Lung (tissue), 12 donors: ENCODE data around the gene MAGI3. TPM values are rescaled to one million over a fixed set of nuclear protein-coding genes. Genes with fewer than 3 reads are reported as not detected.

ENCODE experiments used
- ATAC-seq: fragments of 200-7000 bp; cut with Tn5 transposase; one replicate; pipeline ENCODE4 v1.9.1; 2020; ENCODE audit warnings: moderate number of reproducible peaks; ENCODE audit not compliant: insufficient read depth, low FRiP score
- DNase-seq, 3 donors: peaks; one replicate each; pipeline ENCODE4 v3.0.0-alpha.2; 2013 to 2017
- H3K27ac ChIP-seq, 2 donors: one replicate each; pipeline ENCODE4 v1.5.1; 2013; ENCODE audit warnings: mild to moderate bottlenecking in 2 of 2, moderate library complexity in 2 of 2, control low read depth in 1 of 2, inconsistent platforms in 1 of 2, low read depth in 1 of 2, low read length in 1 of 2
- H3K27me3 ChIP-seq, 3 donors: one replicate each; pipeline ENCODE4 v1.5.1; 2013; ENCODE audit warnings: low read length in 2 of 3; ENCODE audit not compliant: control insufficient read depth in 3 of 3, insufficient read depth in 3 of 3
- H3K36me3 ChIP-seq, 4 donors: one replicate each; pipeline ENCODE4 v1.5.1; 2013; ENCODE audit warnings: low read length in 4 of 4, mild to moderate bottlenecking in 1 of 4, moderate library complexity in 1 of 4; ENCODE audit not compliant: control insufficient read depth in 4 of 4, insufficient read depth in 4 of 4
- H3K4me1 ChIP-seq, 5 donors: one replicate each; pipeline ENCODE4 v1.5.1; 2013; ENCODE audit warnings: low read length in 5 of 5, mild to moderate bottlenecking in 2 of 5, moderate library complexity in 1 of 5; ENCODE audit not compliant: control insufficient read depth in 5 of 5, insufficient read depth in 5 of 5
- H3K4me3 ChIP-seq: one replicate; pipeline ENCODE4 v1.5.1; 2013; ENCODE audit warnings: mild to moderate bottlenecking, control low read depth, moderate library complexity
- H3K9ac ChIP-seq, 2 donors: one replicate each; pipeline ENCODE4 v1.5.1; 2013; ENCODE audit warnings: low read length in 2 of 2, control low read depth in 1 of 2; ENCODE audit not compliant: insufficient read depth in 1 of 2
- H3K9me3 ChIP-seq, 4 donors: one replicate each; pipeline ENCODE4 v1.5.1; 2013; ENCODE audit warnings: low read length in 3 of 4, mild to moderate bottlenecking in 1 of 4, moderate library complexity in 1 of 4; ENCODE audit not compliant: control insufficient read depth in 4 of 4, insufficient read depth in 3 of 4
- CTCF ChIP-seq: IDR thresholded peaks from 2 replicates; pipeline ENCODE4 v1.5.1; 2012; ENCODE audit warnings: mild to moderate bottlenecking; ENCODE audit errors: control extremely low read depth, extremely low read depth
- WGBS, 2 donors: extraction: QIAGEN DNeasy Blood & Tissue Kit; methylation state at CpG; one replicate each; pipeline ENCODE4 v1.1.7; 2013; 5-methylcytosine and 5-hydroxymethylcytosine counted together
- polyA plus RNA-seq, 2 donors: library from polyadenylated mRNA; stranded (reverse); fragments of 200-250 nt; gene quantifications; one replicate each; pipeline ENCODE4 v1.2.1, GENCODE V29; 2013
- total RNA-seq, 2 donors: library from RNA; depleted of rRNA in 1 of 2; stranded (reverse); fragments of >200 nt in 1 of 2; gene quantifications; one replicate each; pipeline ENCODE4 v1.2.1, GENCODE V29; 2014 to 2021
- donor health status: control.
- donor health status: control.
- donor health status: Bipolar disorder and iron deficiency.
- donor health status: healthy.
- donor health status: DM: yes; HTN: yes; CAD: no.

Gene MAGI3
- total and polyA plus RNA-seq, 4 donors: 7.5 to 137 (median 35.5) TPM

- no peak for TF ChIP-seq CTCF
- Histone ChIP-seq H3K4me1 (no peaks in the 10 kb centered on the region), H3K36me3 (peaks cover 0 to 4% (median 2%) of the 10 kb centered on the region in 4 donors), H3K9ac (no peak overlapping the region), H3K27me3 (no peaks in the 10 kb centered on the region), H3K27ac (no peak overlapping the region), H3K4me3 (no peak overlapping the region), H3K9me3 (no peaks in the 10 kb centered on the region)
- ATAC-seq (no peak), DNase-seq (no peak)
- WGBS, 2 donors: 93 to 97% methylated on average over 1 of the region's 1 CpG
Measured at GRCh38 chr1:113641396-113641795, 251.1 kb downstream of the MAGI3 start.

- H3K27me3 ChIP-seq: no peaks in the 10 kb centered on the region
- H3K4me3 ChIP-seq: no peak overlapping the region
- ATAC-seq (no peak), DNase-seq (no peak)
- no peak overlapping the region for H3K9ac ChIP-seq
- no peak overlapping the region for H3K27ac ChIP-seq
- no peaks in the 10 kb centered on the region for H3K9me3 ChIP-seq
- H3K4me1 ChIP-seq: no peaks in the 10 kb centered on the region
- peaks cover 0 to 5% (median 3%) of the 10 kb centered on the region in 4 donors for H3K36me3 ChIP-seq
- 98 to 100% methylated on average over 1 of the region's 1 CpG for WGBS, 2 donors
- no peak for TF ChIP-seq CTCF
Measured at GRCh38 chr1:113647164-113647563, 256.8 kb downstream of the MAGI3 start.

GRCh38 chr1:113648478-113648877, 258.2 kb downstream of the MAGI3 start:
- ATAC-seq: no peak
- Histone ChIP-seq H3K27ac (no peak overlapping the region), H3K27me3 (no peaks in the 10 kb centered on the region), H3K4me3 (no peak overlapping the region), H3K9me3 (no peaks in the 10 kb centered on the region), H3K9ac (no peak overlapping the region), H3K4me1 (no peaks in the 10 kb centered on the region), H3K36me3 (peaks cover 0 to 5% (median 3%) of the 10 kb centered on the region in 4 donors)
- DNase-seq: no peak
- TF ChIP-seq CTCF: no peak

GRCh38 chr1:113652771-113653170, 262.5 kb downstream of the MAGI3 start:
- no peak for ATAC-seq
- no peaks in the 10 kb centered on the region for H3K27me3 ChIP-seq

More at GRCh38 chr1:113652771-113653170, 262.5 kb downstream of the MAGI3 start:
- TF ChIP-seq CTCF: no peak
- DNase-seq: no peak
- Histone ChIP-seq H3K36me3 (peaks cover 0 to 7% (median 3%) of the 10 kb centered on the region in 4 donors), H3K9ac (no peak overlapping the region), H3K27ac (no peak overlapping the region), H3K9me3 (no peaks in the 10 kb centered on the region), H3K4me1 (peaks cover 0 to 6% (median 0%) of the 10 kb centered on the region in 5 donors), H3K4me3 (no peak overlapping the region)
